ENCODE results near the gene ARHGAP45. TPM values are rescaled to one million over a fixed set of nuclear protein-coding genes. Genes with fewer than 3 reads are reported as not detected.

Gene ARHGAP45
- total and polyA plus RNA-seq, 9 of the 15 experiments (the other 6 are each of a cell fraction or from before 2014, with no cell fraction given): 0.08 to 22.1 (median 4.2) TPM

GRCh38 chr19:1066748-1067340 lies at the start of gene ARHGAP45 (continued):
- TF ChIP-seq, protein P1, sequence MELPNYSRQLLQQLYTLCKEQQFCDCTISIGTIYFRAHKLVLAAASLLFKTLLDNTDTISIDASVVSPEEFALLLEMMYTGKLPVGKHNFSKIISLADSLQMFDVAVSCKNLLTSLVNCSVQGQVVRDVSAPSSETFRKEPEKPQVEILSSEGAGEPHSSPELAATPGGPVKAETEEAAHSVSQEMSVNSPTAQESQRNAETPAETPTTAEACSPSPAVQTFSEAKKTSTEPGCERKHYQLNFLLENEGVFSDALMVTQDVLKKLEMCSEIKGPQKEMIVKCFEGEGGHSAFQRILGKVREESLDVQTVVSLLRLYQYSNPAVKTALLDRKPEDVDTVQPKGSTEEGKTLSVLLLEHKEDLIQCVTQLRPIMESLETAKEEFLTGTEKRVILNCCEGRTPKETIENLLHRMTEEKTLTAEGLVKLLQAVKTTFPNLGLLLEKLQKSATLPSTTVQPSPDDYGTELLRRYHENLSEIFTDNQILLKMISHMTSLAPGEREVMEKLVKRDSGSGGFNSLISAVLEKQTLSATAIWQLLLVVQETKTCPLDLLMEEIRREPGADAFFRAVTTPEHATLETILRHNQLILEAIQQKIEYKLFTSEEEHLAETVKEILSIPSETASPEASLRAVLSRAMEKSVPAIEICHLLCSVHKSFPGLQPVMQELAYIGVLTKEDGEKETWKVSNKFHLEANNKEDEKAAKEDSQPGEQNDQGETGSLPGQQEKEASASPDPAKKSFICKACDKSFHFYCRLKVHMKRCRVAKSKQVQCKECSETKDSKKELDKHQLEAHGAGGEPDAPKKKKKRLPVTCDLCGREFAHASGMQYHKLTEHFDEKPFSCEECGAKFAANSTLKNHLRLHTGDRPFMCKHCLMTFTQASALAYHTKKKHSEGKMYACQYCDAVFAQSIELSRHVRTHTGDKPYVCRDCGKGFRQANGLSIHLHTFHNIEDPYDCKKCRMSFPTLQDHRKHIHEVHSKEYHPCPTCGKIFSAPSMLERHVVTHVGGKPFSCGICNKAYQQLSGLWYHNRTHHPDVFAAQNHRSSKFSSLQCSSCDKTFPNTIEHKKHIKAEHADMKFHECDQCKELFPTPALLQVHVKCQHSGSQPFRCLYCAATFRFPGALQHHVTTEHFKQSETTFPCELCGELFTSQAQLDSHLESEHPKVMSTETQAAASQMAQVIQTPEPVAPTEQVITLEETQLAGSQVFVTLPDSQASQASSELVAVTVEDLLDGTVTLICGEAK (IDR thresholded peaks at IDR 0.05): no peak
- TF ChIP-seq, protein P1 (CRISPR knock-in tag; IDR thresholded peaks at IDR 0.05): no peak
- TF ChIP-seq ZNF174 (CRISPR knock-in tag; IDR thresholded peaks at IDR 0.05) (no peak), FOXP1 (CRISPR knock-in tag; IDR thresholded peaks at IDR 0.05) (0 out of 2 replicates have a peak, but pooled peaks have one; percentile 67), XRCC4 (IDR thresholded peaks at IDR 0.05; ENCODE audit: extremely low read depth, insufficient read depth, insufficient read length) (no peak), ZBTB1 (CRISPR knock-in tag; IDR thresholded peaks at IDR 0.05; ENCODE audit: borderline replicate concordance, low read depth) (no peak), ZNF324 (CRISPR knock-in tag; IDR thresholded peaks at IDR 0.05) (no peak)
- TF ChIP-seq, protein P2, sequence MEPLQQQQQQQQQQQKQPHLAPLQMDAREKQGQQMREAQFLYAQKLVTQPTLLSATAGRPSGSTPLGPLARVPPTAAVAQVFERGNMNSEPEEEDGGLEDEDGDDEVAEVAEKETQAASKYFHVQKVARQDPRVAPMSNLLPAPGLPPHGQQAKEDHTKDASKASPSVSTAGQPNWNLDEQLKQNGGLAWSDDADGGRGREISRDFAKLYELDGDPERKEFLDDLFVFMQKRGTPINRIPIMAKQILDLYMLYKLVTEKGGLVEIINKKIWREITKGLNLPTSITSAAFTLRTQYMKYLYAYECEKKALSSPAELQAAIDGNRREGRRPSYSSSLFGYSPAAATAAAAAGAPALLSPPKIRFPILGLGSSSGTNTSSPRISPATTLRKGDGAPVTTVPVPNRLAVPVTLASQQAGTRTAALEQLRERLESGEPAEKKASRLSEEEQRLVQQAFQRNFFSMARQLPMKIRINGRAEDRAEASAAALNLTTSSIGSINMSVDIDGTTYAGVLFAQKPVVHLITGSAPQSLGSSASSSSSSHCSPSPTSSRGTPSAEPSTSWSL (CRISPR knock-in tag; IDR thresholded peaks at IDR 0.05; ENCODE audit: borderline replicate concordance): no peak
- TF ChIP-seq, protein P3, sequence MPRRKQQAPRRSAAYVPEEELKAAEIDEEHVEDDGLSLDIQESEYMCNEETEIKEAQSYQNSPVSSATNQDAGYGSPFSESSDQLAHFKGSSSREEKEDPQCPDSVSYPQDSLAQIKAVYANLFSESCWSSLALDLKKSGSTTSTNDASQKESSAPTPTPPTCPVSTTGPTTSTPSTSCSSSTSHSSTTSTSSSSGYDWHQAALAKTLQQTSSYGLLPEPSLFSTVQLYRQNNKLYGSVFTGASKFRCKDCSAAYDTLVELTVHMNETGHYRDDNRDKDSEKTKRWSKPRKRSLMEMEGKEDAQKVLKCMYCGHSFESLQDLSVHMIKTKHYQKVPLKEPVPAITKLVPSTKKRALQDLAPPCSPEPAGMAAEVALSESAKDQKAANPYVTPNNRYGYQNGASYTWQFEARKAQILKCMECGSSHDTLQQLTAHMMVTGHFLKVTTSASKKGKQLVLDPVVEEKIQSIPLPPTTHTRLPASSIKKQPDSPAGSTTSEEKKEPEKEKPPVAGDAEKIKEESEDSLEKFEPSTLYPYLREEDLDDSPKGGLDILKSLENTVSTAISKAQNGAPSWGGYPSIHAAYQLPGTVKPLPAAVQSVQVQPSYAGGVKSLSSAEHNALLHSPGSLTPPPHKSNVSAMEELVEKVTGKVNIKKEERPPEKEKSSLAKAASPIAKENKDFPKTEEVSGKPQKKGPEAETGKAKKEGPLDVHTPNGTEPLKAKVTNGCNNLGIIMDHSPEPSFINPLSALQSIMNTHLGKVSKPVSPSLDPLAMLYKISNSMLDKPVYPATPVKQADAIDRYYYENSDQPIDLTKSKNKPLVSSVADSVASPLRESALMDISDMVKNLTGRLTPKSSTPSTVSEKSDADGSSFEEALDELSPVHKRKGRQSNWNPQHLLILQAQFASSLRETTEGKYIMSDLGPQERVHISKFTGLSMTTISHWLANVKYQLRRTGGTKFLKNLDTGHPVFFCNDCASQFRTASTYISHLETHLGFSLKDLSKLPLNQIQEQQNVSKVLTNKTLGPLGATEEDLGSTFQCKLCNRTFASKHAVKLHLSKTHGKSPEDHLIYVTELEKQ (CRISPR knock-in tag; IDR thresholded peaks at IDR 0.05): no peak
- TF ChIP-seq, protein P4, sequence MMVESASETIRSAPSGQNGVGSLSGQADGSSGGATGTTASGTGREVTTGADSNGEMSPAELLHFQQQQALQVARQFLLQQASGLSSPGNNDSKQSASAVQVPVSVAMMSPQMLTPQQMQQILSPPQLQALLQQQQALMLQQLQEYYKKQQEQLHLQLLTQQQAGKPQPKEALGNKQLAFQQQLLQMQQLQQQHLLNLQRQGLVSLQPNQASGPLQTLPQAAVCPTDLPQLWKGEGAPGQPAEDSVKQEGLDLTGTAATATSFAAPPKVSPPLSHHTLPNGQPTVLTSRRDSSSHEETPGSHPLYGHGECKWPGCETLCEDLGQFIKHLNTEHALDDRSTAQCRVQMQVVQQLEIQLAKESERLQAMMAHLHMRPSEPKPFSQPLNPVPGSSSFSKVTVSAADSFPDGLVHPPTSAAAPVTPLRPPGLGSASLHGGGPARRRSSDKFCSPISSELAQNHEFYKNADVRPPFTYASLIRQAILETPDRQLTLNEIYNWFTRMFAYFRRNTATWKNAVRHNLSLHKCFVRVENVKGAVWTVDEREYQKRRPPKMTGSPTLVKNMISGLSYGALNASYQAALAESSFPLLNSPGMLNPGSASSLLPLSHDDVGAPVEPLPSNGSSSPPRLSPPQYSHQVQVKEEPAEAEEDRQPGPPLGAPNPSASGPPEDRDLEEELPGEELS (CRISPR knock-in tag; IDR thresholded peaks at IDR 0.05; ENCODE audit: borderline replicate concordance): no peak
